Astrocyte of the cerebellum (primary cell): ENCODE data around the gene JARID2.
"Not testable (repeated sequence)": the region's sequence is repeated elsewhere in the genome, so short reads cannot be mapped to it uniquely, and the experiment has no call there.

Source experiments
- DNase-seq: peaks from one replicate; pipeline ENCODE4 v3.0.0-alpha.2; 2011; ENCODE audit warnings: low read depth
- H3K4me3 ChIP-seq: 2 replicates; pipeline ENCODE4 v1.5.1; 2011; ENCODE audit warnings: mild to moderate bottlenecking, low read depth, low read length, moderate library complexity
- CTCF ChIP-seq: IDR thresholded peaks from 2 replicates; pipeline ENCODE4 v1.5.1; 2012; ENCODE audit warnings: low read length, low read depth, moderate library complexity, mild to moderate bottlenecking; ENCODE audit errors: missing control alignments
- in situ Hi-C: cut with HindIII; loops from 2 replicates; pipeline ENCODE4 v1.10.0; 2017; ENCODE audit warnings: low sequenced_read_pairs

JARID2 gene

GRCh38 chr6:15287670-15288375 lies 42.0 kb downstream of the JARID2 start:
- in situ Hi-C loops, result no loop called here
- no peak for TF ChIP-seq CTCF
- DNase-seq, result no peak
- no peak overlapping the region for H3K4me3 ChIP-seq

- in situ Hi-C loops, result no loop called here
- H3K4me3 ChIP-seq, result no peak overlapping the region
- no peak for TF ChIP-seq CTCF
- no peak for DNase-seq
Measured at GRCh38 chr6:15288856-15289255, 43.0 kb downstream of the JARID2 start.

- in situ Hi-C loops, DNase-seq, H3K4me3 ChIP-seq: not testable (repeated sequence)
Measured at GRCh38 chr6:15289456-15289855, 43.6 kb downstream of the JARID2 start.

GRCh38 chr6:15290067-15290680 lies 44.3 kb downstream of the JARID2 start:
- no peak overlapping the region for H3K4me3 ChIP-seq
- DNase-seq, result no peak
- in situ Hi-C loops, result no loop called here
- no peak for TF ChIP-seq CTCF

- no peak overlapping the region for H3K4me3 ChIP-seq
- TF ChIP-seq CTCF, result no peak
- no peak for DNase-seq
- in situ Hi-C loops, result no loop called here
Measured at GRCh38 chr6:15290962-15291704, 45.3 kb downstream of the JARID2 start.

- no peak overlapping the region for H3K4me3 ChIP-seq
- no peak for TF ChIP-seq CTCF
- no peak for DNase-seq
- in situ Hi-C loops, result no loop called here
Measured at GRCh38 chr6:15292721-15293302, 46.9 kb downstream of the JARID2 start.

- H3K4me3 ChIP-seq, result no peak overlapping the region
- DNase-seq, result no peak
- in situ Hi-C loops, result no loop called here
- no peak for TF ChIP-seq CTCF
Measured at GRCh38 chr6:15293674-15294073, 47.8 kb downstream of the JARID2 start.
